ENCODE measurements around the gene C20orf202. TPM values are rescaled to one million over a fixed set of nuclear protein-coding genes. Genes with fewer than 3 reads are reported as not detected.

C20orf202 gene
- total RNA-seq, 1 experiment from 2014 or later = not detected

- Histone ChIP-seq H3K27me3 (ENCODE audit: low read length) (no peaks in the 10 kb centered on the region), H3K9ac (ENCODE audit: low read length) (no peak overlapping the region), H3K9me3 (ENCODE audit: low read length) (no peaks in the 10 kb centered on the region), H3K4me2 (ENCODE audit: low read length) (no peak overlapping the region), H3K79me2 (ENCODE audit: low read length) (no peaks in the 10 kb centered on the region), H3K27ac (ENCODE audit: low read length) (no peak overlapping the region), H3K4me1 (ENCODE audit: insufficient read depth, low read length) (no peaks in the 10 kb centered on the region), H4K20me1 (ENCODE audit: low read length) (no peaks in the 10 kb centered on the region; the same call in 1 of the 2 replicates), H3K36me3 (ENCODE audit: low read depth, low read length) (peaks cover 84% of the 10 kb centered on the region), H3K9me2 (replicated peaks; ENCODE audit: low read length) (no peaks in the 10 kb centered on the region), H3F3A (ENCODE audit: low read length, unreplicated experiment) (no peaks in the 10 kb centered on the region), H2AFZ (ENCODE audit: low read length) (no peak overlapping the region), H3K4me3 (ENCODE audit: low read length) (no peak overlapping the region)
- TF ChIP-seq EZH2 (IDR thresholded peaks at IDR 0.05; ENCODE audit: low read length, unreplicated experiment) = no peak
- TF ChIP-seq EZH2phosphoT487 (IDR thresholded peaks at IDR 0.05; ENCODE audit: borderline replicate concordance, low read length) = no peak
- TF ChIP-seq CTCF (conservative IDR thresholded peaks at IDR 0.05; ENCODE audit: low read depth, low read length) = no peak
- ATAC-seq = no peak
- DNase-seq = no peak
- ChIA-PET CTCF (no interaction called here), POLR2A (ENCODE audit: unreplicated experiment) (no interaction called here)
- intact Hi-C loops (cut with micrococcal nuclease) = no loop called here
- no TSS peak for BruUV-seq (replicated peaks)
Measured at GRCh38 chr20:1166948-1167720, 36.1 kb upstream of the C20orf202 start.

- Histone ChIP-seq H2AFZ (ENCODE audit: low read length) (no peak overlapping the region), H3K9me2 (replicated peaks; ENCODE audit: low read length) (no peaks in the 10 kb centered on the region), H3K4me1 (ENCODE audit: insufficient read depth, low read length) (no peaks in the 10 kb centered on the region), H3K4me3 (ENCODE audit: low read length) (no peak overlapping the region), H3K27ac (ENCODE audit: low read length) (no peak overlapping the region), H3K9ac (ENCODE audit: low read length) (no peak overlapping the region), H4K20me1 (ENCODE audit: low read length) (no peaks in the 10 kb centered on the region; the same call in 1 of the 2 replicates), H3K4me2 (ENCODE audit: low read length) (no peak overlapping the region), H3K36me3 (ENCODE audit: low read depth, low read length) (peaks cover 69% of the 10 kb centered on the region), H3K27me3 (ENCODE audit: low read length) (no peaks in the 10 kb centered on the region), H3F3A (ENCODE audit: low read length, unreplicated experiment) (no peaks in the 10 kb centered on the region), H3K9me3 (ENCODE audit: low read length) (no peaks in the 10 kb centered on the region), H3K79me2 (ENCODE audit: low read length) (no peaks in the 10 kb centered on the region)
- ChIA-PET CTCF (no interaction called here), POLR2A (ENCODE audit: unreplicated experiment) (no interaction called here)
- no TSS peak for BruUV-seq (replicated peaks)
- ATAC-seq (no peak), DNase-seq (no peak)
- intact Hi-C loops (cut with micrococcal nuclease) = no loop called here
- TF ChIP-seq EZH2 (IDR thresholded peaks at IDR 0.05; ENCODE audit: low read length, unreplicated experiment) (no peak), EZH2phosphoT487 (IDR thresholded peaks at IDR 0.05; ENCODE audit: borderline replicate concordance, low read length) (no peak), CTCF (conservative IDR thresholded peaks at IDR 0.05; ENCODE audit: low read depth, low read length) (no peak)
Measured at GRCh38 chr20:1169224-1169623, 34.0 kb upstream of the C20orf202 start.

GRCh38 chr20:1171461-1172093 is 31.7 kb upstream of the C20orf202 start:
- H3K4me2 ChIP-seq (ENCODE audit: low read length) = no peak overlapping the region
- no peaks in the 10 kb centered on the region for H3K27me3 ChIP-seq (ENCODE audit: low read length)
- peaks cover 46% of the 10 kb centered on the region for H3K36me3 ChIP-seq (ENCODE audit: low read depth, low read length)
- H3K4me1 ChIP-seq (ENCODE audit: insufficient read depth, low read length) = no peaks in the 10 kb centered on the region
- H3F3A ChIP-seq (ENCODE audit: low read length, unreplicated experiment) = no peaks in the 10 kb centered on the region
- H3K4me3 ChIP-seq (ENCODE audit: low read length) = no peak overlapping the region
- no peaks in the 10 kb centered on the region for H3K9me2 ChIP-seq (replicated peaks; ENCODE audit: low read length)
- DNase-seq (peak; percentile 26), ATAC-seq (no peak)
- ChIA-PET POLR2A (ENCODE audit: unreplicated experiment) (no interaction called here), CTCF (no interaction called here)
- TF ChIP-seq CTCF (conservative IDR thresholded peaks at IDR 0.05; ENCODE audit: low read depth, low read length) (no peak), EZH2 (IDR thresholded peaks at IDR 0.05; ENCODE audit: low read length, unreplicated experiment) (no peak), EZH2phosphoT487 (IDR thresholded peaks at IDR 0.05; ENCODE audit: borderline replicate concordance, low read length) (no peak)
- no peaks in the 10 kb centered on the region; the same call in 1 of the 2 replicates for H4K20me1 ChIP-seq (ENCODE audit: low read length)
- no TSS peak for BruUV-seq (replicated peaks)
- no peak overlapping the region for H3K9ac ChIP-seq (ENCODE audit: low read length)
- H2AFZ ChIP-seq (ENCODE audit: low read length) = no peak overlapping the region
- no peaks in the 10 kb centered on the region for H3K9me3 ChIP-seq (ENCODE audit: low read length)
- intact Hi-C loops (cut with micrococcal nuclease) = no loop called here
- no peaks in the 10 kb centered on the region for H3K79me2 ChIP-seq (ENCODE audit: low read length)
- no peak overlapping the region for H3K27ac ChIP-seq (ENCODE audit: low read length)
